GM06990 (cell line): ENCODE results near the gene MYL6B.

ENCODE experiments used
- DNase-seq: peaks from one replicate; pipeline ENCODE4 v3.0.0-alpha.2; 2011; ENCODE audit not compliant: insufficient read length; ENCODE audit errors: extremely low read depth
- H3K27me3 ChIP-seq: replicated peaks from 2 replicates; pipeline ENCODE4 v1.6.0; 2011; ENCODE audit warnings: low read length; ENCODE audit not compliant: control insufficient read depth, insufficient read depth
- H3K36me3 ChIP-seq: 2 replicates; pipeline ENCODE4 v1.5.1; 2011; ENCODE audit warnings: low read length; ENCODE audit not compliant: control insufficient read depth, insufficient read depth
- H3K4me3 ChIP-seq: replicated peaks from 2 replicates; pipeline ENCODE4 v1.5.1; 2011; ENCODE audit warnings: low read depth, mild to moderate bottlenecking, control low read depth, low read length
- TF ChIP-seq, protein P1 (sequence below): IDR thresholded peaks from 2 replicates; pipeline ENCODE4 v1.5.1; 2011; ENCODE audit warnings: low read length, control low read depth, mild to moderate bottlenecking, inconsistent platforms; ENCODE audit not compliant: insufficient read depth, poor library complexity, severe bottlenecking

The MYL6B gene

DNA sequence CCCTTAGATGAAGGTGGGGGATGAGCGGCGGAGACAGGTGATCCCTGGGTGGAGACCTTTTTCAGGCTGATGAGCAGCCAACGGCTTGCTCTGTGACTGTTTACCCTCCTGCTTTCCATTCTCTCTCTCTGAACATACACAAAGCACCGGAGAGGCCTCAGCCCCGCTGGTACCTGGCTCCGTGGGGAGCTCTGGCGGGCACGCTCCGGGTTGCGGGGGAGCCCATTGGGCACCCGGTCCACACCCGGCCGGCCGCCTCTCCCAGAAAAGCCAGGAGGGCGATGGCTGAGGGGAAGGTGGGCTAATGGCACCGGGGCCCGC lies 36.4 kb downstream of the MYL6B start:
- Histone ChIP-seq H3K36me3 (peaks cover 9% of the 10 kb centered on the region), H3K27me3 (no peaks in the 10 kb centered on the region), H3K4me3 (peak overlapping the region; percentile 89)
- TF ChIP-seq, protein P1, sequence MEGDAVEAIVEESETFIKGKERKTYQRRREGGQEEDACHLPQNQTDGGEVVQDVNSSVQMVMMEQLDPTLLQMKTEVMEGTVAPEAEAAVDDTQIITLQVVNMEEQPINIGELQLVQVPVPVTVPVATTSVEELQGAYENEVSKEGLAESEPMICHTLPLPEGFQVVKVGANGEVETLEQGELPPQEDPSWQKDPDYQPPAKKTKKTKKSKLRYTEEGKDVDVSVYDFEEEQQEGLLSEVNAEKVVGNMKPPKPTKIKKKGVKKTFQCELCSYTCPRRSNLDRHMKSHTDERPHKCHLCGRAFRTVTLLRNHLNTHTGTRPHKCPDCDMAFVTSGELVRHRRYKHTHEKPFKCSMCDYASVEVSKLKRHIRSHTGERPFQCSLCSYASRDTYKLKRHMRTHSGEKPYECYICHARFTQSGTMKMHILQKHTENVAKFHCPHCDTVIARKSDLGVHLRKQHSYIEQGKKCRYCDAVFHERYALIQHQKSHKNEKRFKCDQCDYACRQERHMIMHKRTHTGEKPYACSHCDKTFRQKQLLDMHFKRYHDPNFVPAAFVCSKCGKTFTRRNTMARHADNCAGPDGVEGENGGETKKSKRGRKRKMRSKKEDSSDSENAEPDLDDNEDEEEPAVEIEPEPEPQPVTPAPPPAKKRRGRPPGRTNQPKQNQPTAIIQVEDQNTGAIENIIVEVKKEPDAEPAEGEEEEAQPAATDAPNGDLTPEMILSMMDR: no peak
- no peak for DNase-seq

DNA sequence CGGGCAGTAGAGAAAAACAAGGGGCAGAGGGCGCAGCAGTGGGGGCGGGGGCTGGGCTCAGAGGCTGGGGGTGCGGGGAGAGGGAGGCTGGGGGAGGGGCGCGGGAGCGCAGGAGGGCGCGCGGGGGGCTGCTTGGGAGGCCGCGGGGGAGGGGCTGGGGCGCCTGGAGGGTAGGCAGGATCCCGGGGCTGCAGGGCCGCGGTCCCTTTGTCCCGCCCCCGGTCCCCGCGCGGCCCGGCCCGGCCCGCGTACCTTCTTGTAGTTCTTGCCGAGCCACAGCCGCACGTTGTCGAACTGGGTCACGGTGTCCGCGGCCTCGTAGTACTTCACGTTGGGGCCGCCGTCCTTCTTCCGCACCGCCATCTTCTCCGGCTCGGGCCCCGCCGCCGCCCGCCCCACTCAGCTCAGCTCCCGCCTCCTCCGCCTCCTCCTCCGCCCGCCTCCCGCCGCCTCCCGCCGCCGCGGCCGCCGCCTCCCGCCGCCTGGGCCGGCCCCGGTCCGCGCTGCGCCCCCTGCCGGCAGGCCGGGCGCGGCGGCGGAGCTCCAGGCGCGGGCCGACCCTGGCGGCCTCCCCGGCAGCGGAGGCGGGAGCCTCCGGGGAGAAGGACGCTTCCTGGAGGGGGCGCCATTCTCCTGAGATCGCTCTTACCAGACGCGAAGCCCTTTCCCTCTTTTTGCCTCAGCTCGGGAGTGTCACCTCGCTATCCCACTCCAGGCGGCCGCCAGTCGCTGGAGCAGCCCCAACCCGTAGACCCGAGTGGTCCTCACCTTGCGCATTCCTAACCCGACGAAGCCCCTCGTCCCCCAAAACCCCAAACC lies 36.9 kb downstream of the MYL6B start, which contains the start of gene SMARCC2:
TSS of gene SMARCC2 (minus strand) at position 385 of the 819 bp plus-strand sequence. CDS start at position 363, 22 bp downstream.
- TF ChIP-seq, protein P1: peak; percentile 62
- DNase-seq: peak; percentile 87
- Histone ChIP-seq H3K27me3 (no peaks in the 10 kb centered on the region), H3K4me3 (peak within 1 kb of the TSS; percentile 89), H3K36me3 (peaks cover 6% of the 10 kb centered on the region)

DNA sequence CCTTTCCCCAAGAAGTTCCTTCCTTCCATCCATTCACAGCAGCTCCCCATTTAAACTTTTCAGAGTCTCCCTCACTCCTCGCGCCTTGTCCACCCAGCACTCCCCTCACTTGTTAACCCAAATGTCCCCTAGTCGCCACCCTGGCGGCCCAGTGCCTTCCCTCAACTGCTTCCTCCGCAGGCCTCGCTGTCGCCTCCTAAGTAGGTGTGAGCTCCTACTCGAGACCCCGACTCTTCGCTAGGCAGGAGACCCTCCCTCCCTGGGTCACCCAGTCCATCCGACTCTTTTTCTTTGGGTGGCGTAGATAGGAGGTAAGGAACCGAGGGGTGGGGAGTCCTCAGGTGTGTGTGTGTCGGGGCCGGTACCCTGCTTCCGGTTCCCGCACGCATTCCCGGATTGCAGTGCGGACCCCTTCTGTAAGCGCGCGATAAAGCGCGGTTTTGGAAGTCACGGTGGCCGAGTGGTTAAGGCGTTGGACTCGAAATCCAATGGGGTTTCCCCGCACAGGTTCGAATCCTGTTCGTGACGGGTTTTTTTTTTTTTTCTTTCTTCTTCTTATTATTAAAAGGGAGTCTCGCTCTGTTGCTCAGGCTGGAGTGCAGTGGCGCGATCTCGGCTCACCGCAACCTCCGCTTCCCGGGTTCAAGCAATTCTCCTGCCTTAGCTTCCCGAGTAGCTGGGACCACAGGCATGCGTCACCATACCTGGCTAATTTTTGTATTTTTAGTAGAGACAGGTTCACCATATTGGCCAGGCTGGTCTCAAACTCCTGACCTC lies 37.7 kb downstream of the MYL6B start:
- DNase-seq: peak; percentile 90
- peaks cover 2% of the 10 kb centered on the region for H3K36me3 ChIP-seq
- TF ChIP-seq, protein P1: no peak
- no peaks in the 10 kb centered on the region for H3K27me3 ChIP-seq
- H3K4me3 ChIP-seq: peak overlapping the region; percentile 77

DNA sequence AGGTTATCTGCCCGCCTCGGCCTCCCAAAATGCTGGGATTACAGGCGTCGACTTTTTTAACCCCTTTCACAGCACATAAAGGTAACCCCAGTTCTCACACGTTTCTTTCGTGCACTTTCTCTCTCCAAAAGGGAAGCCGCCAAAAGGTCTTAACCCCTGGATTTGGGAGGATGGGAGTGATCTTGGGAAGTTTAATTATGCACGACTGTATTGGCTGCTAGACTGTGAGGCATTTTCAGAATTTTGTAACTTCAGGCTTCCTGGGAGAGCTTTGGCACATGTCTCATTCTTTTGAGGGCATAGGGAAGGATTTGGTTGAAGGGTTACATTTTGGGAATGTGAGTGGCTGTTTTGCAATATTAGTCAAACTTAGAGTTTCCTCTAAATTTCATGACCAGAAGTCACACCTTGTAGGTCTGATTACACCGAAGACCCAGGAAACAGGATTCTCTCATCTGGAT lies 38.3 kb downstream of the MYL6B start:
- TF ChIP-seq, protein P1: no peak

DNA sequence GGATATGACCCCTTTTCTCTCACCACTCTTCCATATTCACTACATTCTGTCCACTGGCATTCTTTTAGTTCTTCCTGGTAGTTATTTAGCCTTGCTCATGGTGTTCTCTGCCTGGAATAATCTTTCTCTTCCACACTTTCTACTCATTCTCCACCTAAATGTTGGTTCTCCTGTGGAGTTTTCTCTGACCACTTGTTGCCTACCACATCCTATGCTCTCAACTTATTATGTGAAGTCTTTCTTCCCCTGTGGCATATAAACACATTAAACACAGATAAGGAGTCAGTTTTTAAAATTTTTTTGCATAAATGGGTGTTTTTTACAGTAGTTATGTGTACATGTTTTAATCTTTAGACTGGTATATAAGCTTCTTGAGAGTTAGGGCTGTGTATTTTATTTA lies 40.2 kb downstream of the MYL6B start:
- Histone ChIP-seq H3K27me3 (no peaks in the 10 kb centered on the region), H3K4me3 (no peak overlapping the region), H3K36me3 (no peaks in the 10 kb centered on the region)
- TF ChIP-seq, protein P1: no peak
- DNase-seq: no peak

More for the DNA sequence above, 38.3 kb downstream of the MYL6B start:
- no peak overlapping the region; the same call in 1 of the 2 replicates for H3K4me3 ChIP-seq
- H3K27me3 ChIP-seq: no peaks in the 10 kb centered on the region
- H3K36me3 ChIP-seq: peaks cover 1% of the 10 kb centered on the region
- DNase-seq: no peak
